DMS53 (cell line): ENCODE measurements around the gene TCTN3.
"Not testable (repeated sequence)": the region's sequence is repeated elsewhere in the genome, so short reads cannot be mapped to it uniquely, and the experiment has no call there.

Source experiments
- DNase-seq: peaks from one replicate; lab custom pipeline; 2025; lab: John Stamatoyannopoulos, UW

The TCTN3 gene

GRCh38 chr10:95688648-95689047 lies 5.1 kb downstream of the TCTN3 start:
- DNase-seq = peak; percentile 10

DNA sequence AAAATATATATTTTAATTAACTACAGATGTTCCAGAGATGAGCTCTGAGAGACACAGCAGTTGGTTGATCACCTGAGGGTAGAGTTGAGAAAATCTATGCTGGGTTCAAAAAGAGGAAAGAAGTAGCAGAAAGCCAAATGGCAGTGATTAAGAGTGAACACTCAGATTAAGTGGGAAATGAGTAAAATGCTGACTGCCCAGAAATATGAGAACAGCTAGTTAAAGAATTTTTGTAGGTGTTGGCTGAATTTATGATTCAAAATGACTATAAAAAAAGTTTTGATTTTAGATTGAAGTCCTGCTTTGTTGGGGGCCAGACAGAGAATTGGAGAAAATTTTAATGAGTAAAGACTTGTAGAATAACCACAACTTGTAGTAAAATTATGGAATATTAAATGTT lies 9.8 kb downstream of the TCTN3 start:
- DNase-seq = no peak

GRCh38 chr10:95675403-95676116 lies 18.2 kb downstream of the TCTN3 start:
- DNase-seq = no peak

GRCh38 chr10:95674643-95675042 lies 19.1 kb downstream of the TCTN3 start:
- DNase-seq = no peak

GRCh38 chr10:95672641-95673040 lies 21.1 kb downstream of the TCTN3 start:
- DNase-seq = not testable (repeated sequence)

DNA sequence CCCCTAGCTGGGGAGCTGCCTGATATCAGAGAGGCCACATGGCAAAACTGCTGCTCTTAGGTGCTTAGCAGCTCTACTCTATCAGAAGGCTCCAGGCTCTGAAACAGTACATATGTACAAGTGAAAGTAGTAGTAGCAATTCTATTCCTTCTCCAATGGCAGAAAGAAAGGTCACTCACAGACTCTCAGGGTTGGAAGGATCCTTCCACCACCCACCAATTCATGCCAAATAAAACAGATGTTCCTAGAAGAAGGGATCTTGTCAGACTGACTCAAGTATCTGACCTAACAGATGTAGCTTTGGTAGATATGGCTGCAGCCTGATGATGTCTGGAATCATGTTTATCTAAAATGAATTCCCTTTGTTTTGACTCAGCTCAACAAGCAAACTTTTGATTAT lies 29.2 kb downstream of the TCTN3 start:
- no peak for DNase-seq

- no peak for DNase-seq
Observed at GRCh38 chr10:95663496-95663895, 30.2 kb downstream of the TCTN3 start.

- peak; percentile 28 for DNase-seq
Observed at GRCh38 chr10:95661818-95662217, 31.9 kb downstream of the TCTN3 start.

GRCh38 chr10:95660283-95660682 lies 33.4 kb downstream of the TCTN3 start:
- no peak for DNase-seq

DNA sequence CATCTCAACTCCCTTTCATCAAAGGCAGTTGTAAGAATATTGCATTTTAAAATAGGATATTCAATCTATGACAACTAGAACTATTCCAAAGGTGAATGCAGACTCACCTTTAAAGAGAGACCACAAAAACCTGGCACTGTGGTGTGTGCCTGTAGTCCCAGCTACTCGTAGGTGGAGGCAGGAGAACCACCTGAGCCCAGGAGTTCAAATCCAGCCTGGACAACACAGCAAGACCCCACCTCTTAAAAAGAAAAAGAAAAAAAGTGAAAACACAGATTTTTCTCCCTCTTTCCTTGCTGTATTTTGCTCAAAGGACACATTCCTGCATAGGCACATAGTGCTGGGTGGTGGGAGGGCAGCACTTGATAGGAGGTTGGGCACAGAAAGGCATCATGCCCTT lies 36.5 kb downstream of the TCTN3 start:
- DNase-seq = no peak

- DNase-seq = peak; percentile 92
Observed at GRCh38 chr10:95656291-95657164, 37.2 kb downstream of the TCTN3 start, which contains the start of gene ALDH18A1. Gene ALDH18A1 (minus strand): TSS chr10:95656711. CDS start chr10:95653377, 3,334 bp downstream.

- peak; percentile 59 for DNase-seq
Observed at GRCh38 chr10:95655571-95656290, 38.0 kb downstream of the TCTN3 start.

- no peak for DNase-seq
Observed at GRCh38 chr10:95653895-95654294, 39.8 kb downstream of the TCTN3 start.

- DNase-seq = no peak
Observed at GRCh38 chr10:95651346-95652060, 42.2 kb downstream of the TCTN3 start.

DNA sequence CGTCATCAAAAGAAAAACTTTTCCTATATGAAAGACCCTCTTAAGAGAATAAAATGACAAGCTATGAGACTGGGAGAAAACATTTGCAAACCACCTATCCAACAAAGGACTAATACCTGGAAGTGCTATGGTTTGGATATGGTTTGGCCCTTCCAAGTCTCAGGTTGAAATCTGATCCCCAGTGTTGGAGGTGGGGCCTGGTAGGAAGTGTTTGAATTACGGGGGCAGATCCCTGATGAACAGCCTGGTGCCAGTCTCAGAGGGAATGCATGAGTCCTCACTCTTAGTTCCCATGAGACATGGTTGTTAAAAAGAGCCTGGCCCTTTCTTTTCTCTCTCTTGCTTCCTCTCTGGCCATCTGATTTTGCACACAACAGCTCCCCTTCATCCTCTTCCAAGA lies 43.5 kb downstream of the TCTN3 start:
- DNase-seq = no peak

GRCh38 chr10:95648138-95648537 lies 45.6 kb downstream of the TCTN3 start:
- DNase-seq = no peak

DNA sequence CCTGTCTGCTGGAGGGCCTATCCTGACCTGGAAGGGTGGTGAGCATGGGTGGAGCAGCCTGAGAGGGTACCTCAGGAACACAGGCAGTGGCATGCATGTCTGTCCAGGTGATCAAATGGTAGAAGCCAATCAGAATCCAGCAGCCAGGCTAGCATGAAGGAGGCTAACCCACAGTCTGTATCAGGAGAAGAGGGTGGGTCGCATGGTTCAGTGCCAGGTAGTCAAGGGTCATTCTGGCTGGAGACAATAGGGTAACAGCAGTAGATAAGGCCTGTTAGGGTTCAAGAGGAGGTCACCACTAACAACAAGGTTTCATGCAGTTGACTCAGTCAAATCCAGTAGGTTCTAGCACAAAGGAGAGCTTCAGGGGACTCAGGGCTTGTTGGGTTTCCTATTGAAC lies 47.6 kb downstream of the TCTN3 start:
- DNase-seq = no peak

DNA sequence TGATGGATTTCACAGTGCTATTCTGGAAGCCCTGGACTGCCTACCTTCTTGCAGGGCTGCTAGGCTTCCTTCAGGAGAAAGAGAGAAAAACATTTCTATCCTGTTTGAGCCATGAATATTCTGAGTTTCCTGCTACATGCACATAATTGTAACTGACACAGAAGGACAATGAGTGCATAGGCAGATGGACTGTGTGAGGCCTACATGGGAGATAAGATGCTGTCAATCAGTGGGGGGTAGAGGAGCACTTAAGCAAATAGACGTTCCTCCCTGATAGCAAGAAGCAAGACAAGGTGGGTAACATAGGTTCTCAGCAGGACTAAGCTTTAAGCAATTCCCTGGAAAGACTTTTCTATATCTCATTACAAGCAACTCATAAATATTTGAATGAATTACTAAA lies 48.8 kb downstream of the TCTN3 start:
- no peak for DNase-seq

GRCh38 chr10:95640891-95641315 lies 52.8 kb downstream of the TCTN3 start:
- DNase-seq = no peak

DNA sequence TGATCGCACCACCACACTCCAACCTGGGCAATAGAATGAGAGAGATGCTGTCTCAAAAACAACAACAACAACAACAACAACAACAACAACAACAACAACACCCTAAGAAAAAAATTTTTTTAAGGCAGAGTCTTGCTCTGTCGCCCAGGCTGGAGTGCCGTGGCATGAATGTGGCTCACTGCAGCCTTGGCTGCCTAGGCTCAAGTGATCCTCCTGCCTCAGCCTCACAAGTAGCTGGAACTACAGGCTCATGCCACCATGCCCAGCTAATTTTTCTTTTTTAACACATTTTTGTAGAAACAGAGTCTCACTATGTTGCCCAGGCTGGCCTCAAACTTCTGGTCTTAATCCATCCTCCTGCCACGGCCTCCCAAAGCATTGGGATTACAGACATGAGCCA lies 55.8 kb downstream of the TCTN3 start:
- DNase-seq = no peak

DNA sequence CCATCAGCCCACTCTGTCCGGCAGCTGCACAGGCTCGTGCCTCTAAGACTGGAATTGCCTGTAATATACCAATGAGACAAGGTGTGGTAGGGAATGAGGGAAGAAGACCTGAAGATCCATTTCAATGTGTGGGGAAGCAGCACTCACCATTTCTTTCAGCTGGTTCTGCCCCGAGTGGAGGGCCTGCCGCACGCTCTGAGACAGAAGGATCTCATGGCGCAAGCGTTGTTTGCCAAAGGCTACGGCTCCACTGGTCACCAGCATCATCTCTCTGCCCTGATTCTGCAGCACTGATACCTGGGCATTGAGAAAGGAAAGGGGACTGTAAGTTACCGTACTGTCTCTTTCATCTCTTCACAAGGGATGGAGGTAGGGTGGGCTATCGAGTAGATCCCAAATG lies 56.6 kb downstream of the TCTN3 start:
- no peak for DNase-seq

- no peak for DNase-seq
Observed at GRCh38 chr10:95635319-95635733, 58.4 kb downstream of the TCTN3 start.
